Dedifferentiated amniotic fluid mesenchymal stem cell (primary cell): ENCODE results near the gene MEN1.
"Not testable (repeated sequence)": the region's sequence is repeated elsewhere in the genome, so short reads cannot be mapped to it uniquely, and the experiment has no call there.

ENCODE experiments used
- DNase-seq: peaks from one replicate; pipeline ENCODE4 v3.0.0-alpha.2; 2016; ENCODE audit errors: extremely low spot score

MEN1 gene

DNA sequence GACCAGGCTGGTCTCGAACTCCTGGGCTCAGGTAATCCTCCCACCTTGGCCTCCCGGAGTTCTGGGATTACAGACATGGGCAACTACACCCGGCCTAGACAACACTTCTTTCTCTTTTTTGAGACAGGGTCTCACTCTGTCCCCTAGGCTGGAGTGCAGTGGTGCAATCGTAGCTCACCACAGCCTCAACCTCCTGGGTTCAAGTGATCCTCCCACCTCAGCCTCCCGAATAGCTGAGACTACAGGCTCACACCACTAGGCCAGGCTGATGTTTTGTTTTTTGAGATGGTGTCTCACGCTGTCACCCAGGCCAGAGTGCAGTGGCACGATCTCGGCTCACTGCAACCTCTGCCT is 35.4 kb upstream of the MEN1 start:
- not testable (repeated sequence) for DNase-seq

DNA sequence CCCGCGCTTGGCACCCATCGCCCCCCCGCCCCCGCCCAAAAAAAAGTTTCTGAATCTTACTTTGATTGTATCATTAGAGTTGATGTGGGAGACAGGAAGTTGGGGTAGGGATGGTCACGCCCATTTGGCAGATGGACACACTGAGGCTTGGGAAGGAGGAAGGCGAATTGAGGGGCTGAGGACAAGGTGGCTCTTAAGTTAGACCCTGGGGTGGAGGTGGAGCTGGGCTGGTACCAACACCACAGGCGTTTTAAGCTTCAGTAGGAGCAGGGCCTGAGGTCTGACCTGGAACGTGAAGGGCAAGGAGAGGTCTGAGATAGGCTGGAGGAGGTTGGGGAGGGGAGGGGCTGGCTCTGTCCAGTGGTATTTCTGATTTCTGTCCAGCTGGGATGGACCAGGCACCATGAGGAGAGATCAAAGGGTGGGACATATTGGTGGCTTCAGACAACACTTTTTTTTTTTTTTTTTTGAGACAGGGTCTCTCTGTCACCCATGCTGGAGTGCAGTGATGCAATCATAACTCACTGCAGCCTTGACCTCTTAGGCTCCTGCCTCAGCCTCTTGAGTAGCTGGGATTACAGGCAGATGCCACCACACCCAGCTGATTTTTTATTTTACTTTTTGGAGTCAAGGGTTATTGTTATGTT is 34.9 kb upstream of the MEN1 start:
- no peak for DNase-seq

- DNase-seq = peak; percentile 49
Measured at GRCh38 chr11:64844330-64845128, 34.2 kb upstream of the MEN1 start, which contains the start of gene CDC42BPG. Gene CDC42BPG, minus strand, starts transcription at chr11:64844653. Its CDS starts 84 bp downstream, at chr11:64844569.

- DNase-seq = no peak
Measured at GRCh38 chr11:64843686-64844329, 33.5 kb upstream of the MEN1 start.

DNA sequence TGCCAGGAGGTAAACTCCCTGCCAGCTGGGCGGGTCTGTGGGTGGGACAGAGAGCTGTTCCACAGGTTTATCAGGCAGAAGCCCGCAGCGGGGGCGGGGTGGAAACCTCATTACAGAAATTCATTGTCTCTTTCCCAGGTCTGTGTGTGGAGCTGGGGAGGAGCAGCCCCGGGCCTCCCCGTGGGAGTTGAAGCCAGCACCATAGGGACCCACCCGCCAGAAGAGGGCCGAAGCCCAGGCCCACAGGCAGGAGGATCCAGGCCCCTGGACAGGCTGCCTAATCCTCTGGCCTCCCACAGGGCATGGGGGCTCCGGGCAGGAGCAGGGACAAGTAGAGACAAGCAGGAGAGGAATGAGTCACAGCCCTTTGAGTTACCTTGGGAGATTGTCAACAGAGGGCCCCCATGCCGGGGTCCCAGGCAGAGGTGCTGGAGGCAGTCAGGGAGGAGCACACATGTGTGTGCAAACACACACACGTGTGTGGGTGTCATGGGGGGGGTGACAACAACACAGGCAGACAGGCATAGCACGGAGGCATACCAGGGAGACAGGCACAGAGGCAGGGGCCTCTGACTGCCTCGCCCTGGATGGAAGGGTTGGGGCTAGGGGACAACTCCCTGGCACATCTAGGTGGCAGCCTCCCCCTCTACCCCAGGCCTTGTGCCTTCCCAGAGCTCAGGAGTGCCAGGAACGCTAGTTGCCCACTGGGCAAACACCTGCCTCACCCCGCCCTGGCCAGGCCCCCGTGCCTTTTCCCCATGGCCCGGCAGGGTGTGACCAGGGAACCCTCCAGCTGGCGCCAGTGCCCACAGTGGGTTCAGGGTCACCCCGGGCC is 32.7 kb upstream of the MEN1 start:
- DNase-seq = no peak

DNA sequence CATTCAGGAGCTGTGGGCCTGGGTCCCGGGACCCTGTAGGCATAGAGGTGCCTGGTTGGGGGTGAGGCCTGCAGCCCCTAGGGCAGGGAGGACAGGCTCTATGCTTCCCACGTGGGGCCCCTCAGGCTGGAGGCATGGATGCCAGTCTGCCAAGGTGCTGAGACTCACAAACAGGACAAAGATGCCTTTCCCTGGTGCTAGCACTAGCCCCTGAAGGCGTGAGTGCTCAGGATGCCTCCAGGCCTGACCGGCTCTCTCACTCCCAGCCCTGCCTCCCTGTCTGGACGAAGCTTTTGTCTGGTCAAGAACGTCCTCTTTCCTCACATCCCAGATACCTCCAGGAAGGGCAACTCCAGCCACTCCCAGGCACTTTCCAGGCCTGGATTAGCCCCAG is 32.0 kb upstream of the MEN1 start:
- DNase-seq = no peak

- no peak for DNase-seq
Measured at GRCh38 chr11:64841592-64842365, 31.4 kb upstream of the MEN1 start.

- DNase-seq = no peak
Measured at GRCh38 chr11:64839887-64840782, 29.8 kb upstream of the MEN1 start.

DNA sequence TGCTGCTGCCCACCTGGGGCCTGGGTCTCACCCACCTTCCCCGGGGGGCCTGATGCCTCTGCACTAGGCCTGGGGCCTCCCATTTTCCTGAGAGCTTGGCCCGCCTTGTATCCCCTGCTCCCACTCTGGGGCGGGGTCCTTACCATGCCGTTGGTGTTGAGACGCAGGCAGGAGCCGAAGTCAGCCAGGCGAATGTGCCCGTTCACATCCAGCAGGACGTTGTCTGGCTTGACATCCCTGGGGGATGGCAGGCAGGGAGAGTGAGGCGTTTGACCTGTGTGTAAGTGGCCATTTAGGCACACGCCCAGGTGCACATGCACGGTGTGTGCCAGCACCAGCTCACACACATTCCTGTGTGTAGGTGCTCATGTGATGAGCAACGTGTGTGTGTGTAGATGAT is 29.0 kb upstream of the MEN1 start:
- no peak for DNase-seq

GRCh38 chr11:64838600-64839334 is 28.4 kb upstream of the MEN1 start:
- DNase-seq = no peak

DNA sequence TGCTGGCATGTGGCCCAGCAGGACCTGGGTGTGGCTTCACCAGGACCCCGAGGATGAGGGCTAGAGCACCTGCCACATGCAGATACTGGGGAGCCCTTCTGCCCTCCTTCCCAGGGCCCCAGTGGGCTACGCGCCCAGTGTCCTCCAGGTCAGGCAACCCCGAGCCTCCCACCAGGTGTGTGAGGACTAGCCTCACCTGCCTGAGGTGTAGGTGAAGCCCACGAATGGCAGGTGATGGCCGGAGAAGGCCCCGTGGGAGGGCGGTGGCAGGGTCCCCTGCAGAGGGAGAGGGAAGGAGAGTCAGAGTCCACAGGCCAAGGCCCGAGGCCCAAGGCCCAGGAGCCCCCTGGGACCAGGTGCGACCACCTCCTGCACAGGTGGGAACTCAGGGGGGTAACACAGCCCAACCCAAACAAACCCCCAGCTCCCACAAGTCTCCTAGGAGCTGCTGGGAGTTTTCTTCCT is 27.6 kb upstream of the MEN1 start:
- DNase-seq = no peak

DNA sequence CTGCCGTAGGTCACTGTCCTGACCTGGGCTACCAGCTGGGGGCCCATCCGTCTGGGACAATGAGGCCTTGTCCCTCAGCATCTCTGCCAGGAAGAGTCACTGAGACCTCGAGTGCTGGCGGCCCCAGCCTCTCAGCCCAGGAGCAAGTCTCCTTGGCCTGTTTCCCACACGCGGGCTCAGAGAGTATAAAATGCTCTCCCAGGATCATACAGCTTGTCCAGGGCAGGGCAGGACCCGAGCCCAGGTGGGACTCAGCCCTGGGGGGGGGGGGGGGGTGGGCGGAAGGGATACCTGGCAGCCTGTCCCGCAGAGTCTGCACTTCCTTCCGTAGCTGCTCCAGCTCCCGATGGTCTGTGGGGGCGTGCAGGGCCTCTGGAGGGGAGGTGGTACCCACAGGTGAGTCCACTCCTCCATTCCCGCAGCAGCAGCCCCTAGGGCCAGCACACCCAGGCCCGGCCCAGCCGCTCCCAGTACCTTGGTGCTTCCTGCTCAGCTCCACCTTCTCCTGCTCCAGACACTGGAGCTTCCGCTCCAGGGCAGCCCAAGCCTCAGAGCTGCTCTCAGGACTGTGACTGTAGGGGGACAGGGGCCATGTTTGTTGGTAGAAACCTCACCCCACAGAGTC is 26.2 kb upstream of the MEN1 start:
- no peak for DNase-seq

- no peak for DNase-seq
Measured at GRCh38 chr11:64835616-64836447, 25.5 kb upstream of the MEN1 start.

- DNase-seq = no peak
Measured at GRCh38 chr11:64834723-64835615, 24.6 kb upstream of the MEN1 start.

DNA sequence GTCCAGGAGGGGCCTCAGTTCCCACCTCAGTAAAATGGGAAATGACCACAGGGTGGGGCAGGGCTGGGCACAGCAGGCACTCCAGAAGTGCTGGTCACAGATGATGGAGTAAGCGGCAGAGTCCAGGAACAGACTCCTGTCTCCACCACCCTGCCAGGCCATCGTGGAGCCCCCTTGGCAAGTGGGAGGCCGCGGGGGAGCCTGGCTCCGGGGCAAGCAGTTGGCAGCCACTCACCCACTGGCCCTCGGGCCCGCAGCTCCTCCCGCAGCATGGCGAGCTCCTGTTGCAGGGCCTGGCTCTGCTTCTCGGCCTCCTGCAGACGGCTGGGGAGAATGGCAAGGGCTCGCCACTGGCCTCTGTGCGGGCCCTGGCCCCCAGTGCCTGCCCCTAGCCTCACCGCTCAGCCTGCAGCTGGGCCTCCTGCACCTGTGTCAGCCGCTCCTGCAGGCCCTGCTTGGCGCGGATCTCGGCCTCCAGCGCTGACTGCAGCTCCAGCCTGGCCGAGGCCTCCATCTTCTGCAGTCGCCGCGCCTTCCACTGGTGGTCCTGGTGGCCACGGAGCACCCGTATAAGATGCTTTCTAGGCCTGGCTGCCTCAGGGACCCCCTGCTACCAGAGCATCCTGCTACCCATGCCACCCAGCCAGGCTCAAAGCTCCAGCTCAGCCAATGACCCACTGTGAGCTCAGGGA is 23.8 kb upstream of the MEN1 start:
- DNase-seq = no peak

DNA sequence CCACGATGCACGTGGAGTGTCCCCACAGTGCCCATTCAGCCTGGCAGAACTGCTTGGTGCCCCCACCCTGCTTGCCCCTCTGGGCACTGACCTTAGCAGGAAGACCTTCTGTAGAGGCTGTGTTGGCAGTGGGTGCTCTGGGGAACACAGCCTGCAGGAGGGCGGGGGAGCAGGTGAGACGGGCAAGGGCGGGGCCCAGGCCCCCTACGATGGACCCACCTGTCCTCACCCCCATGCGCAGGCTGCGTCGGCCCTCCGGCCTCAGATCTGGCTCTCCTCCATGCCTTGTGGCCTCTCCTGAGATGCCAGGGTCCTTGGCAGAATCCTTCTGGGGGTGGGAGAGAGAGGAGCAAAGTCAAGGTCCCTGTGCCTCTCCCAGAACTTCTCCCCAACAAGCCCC is 23.2 kb upstream of the MEN1 start:
- no peak for DNase-seq

- DNase-seq = no peak
Measured at GRCh38 chr11:64833198-64833502, 22.8 kb upstream of the MEN1 start.
